GM18907 (cell line): ENCODE measurements around the gene TOLLIP.
A peak's percentile ranks its signal among the peaks of the same experiment; 100 is the strongest.
"Not testable (repeated sequence)": the region's sequence is repeated elsewhere in the genome, so short reads cannot be mapped to it uniquely, and the experiment has no call there.

Experiments used
- ATAC-seq: cut with Tn5 transposase; IDR thresholded peaks from one replicate; pipeline ENCODE4 v1.9.1; 2021; ENCODE audit warnings: mild to moderate bottlenecking, moderate library complexity; ENCODE audit not compliant: unreplicated experiment

The TOLLIP gene

GRCh38 chr11:1309498-1310317, at the start of gene TOLLIP:
TOLLIP (minus strand) TSS chr11:1309632; CDS start chr11:1309498, 134 bp downstream.
- ATAC-seq: peak; percentile 73

- not testable (repeated sequence) for ATAC-seq
These were observed 49.5 kb upstream of the TOLLIP start for GRCh38 chr11:1358931-1359330.

GRCh38 chr11:1358286-1358685, 48.9 kb upstream of the TOLLIP start:
- ATAC-seq: no peak

- ATAC-seq: no peak
These were observed 47.1 kb upstream of the TOLLIP start for GRCh38 chr11:1356478-1356960.

- ATAC-seq: no peak
These were observed 46.6 kb upstream of the TOLLIP start for GRCh38 chr11:1356007-1356435.

GRCh38 chr11:1354125-1354938, 44.9 kb upstream of the TOLLIP start:
- no peak for ATAC-seq

- no peak for ATAC-seq
These were observed 44.1 kb upstream of the TOLLIP start for GRCh38 chr11:1353383-1354124.

- no peak for ATAC-seq
These were observed 43.4 kb upstream of the TOLLIP start for GRCh38 chr11:1352696-1353382.

GRCh38 chr11:1351278-1351937, 42.0 kb upstream of the TOLLIP start:
- ATAC-seq: no peak

- ATAC-seq: no peak
These were observed 40.8 kb upstream of the TOLLIP start for GRCh38 chr11:1350086-1350725.

GRCh38 chr11:1349327-1350041, 40.1 kb upstream of the TOLLIP start:
- ATAC-seq: no peak

- ATAC-seq: no peak
These were observed 39.4 kb upstream of the TOLLIP start for GRCh38 chr11:1348796-1349326.

GRCh38 chr11:1348146-1348795, 38.8 kb upstream of the TOLLIP start:
- no peak for ATAC-seq

GRCh38 chr11:1347411-1347999, 38.1 kb upstream of the TOLLIP start:
- not testable (repeated sequence) for ATAC-seq

- no peak for ATAC-seq
These were observed 37.4 kb upstream of the TOLLIP start for GRCh38 chr11:1346669-1347390.

GRCh38 chr11:1345737-1346513, 36.5 kb upstream of the TOLLIP start:
- ATAC-seq: no peak
